ENCODE data around the gene INPP5A.

The INPP5A gene

DNA sequence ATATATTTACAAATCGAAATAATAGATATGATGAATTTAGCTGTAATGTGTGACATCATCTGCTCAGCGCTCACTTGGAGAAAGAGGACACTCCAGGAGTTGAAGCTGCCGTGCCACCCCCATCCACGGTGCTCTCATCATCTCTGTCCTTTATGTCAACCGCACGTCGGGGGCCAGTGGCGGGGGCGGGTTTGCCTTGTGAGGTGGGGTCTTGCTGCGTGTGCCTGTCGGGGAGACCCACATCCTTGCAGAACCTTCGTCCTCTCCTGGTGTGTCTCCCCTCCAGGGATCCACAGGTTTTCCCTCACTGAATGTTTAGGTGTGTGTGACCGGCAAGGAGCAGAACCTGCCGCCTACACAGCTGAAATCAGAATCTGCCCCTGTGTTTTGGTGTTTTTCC lies 71.6 kb downstream of the INPP5A start:
- no peak overlapping the region for H3K27ac ChIP-seq
- TF ChIP-seq, protein P1, sequence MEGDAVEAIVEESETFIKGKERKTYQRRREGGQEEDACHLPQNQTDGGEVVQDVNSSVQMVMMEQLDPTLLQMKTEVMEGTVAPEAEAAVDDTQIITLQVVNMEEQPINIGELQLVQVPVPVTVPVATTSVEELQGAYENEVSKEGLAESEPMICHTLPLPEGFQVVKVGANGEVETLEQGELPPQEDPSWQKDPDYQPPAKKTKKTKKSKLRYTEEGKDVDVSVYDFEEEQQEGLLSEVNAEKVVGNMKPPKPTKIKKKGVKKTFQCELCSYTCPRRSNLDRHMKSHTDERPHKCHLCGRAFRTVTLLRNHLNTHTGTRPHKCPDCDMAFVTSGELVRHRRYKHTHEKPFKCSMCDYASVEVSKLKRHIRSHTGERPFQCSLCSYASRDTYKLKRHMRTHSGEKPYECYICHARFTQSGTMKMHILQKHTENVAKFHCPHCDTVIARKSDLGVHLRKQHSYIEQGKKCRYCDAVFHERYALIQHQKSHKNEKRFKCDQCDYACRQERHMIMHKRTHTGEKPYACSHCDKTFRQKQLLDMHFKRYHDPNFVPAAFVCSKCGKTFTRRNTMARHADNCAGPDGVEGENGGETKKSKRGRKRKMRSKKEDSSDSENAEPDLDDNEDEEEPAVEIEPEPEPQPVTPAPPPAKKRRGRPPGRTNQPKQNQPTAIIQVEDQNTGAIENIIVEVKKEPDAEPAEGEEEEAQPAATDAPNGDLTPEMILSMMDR (conservative IDR thresholded peaks at IDR 0.05): no peak

DNA sequence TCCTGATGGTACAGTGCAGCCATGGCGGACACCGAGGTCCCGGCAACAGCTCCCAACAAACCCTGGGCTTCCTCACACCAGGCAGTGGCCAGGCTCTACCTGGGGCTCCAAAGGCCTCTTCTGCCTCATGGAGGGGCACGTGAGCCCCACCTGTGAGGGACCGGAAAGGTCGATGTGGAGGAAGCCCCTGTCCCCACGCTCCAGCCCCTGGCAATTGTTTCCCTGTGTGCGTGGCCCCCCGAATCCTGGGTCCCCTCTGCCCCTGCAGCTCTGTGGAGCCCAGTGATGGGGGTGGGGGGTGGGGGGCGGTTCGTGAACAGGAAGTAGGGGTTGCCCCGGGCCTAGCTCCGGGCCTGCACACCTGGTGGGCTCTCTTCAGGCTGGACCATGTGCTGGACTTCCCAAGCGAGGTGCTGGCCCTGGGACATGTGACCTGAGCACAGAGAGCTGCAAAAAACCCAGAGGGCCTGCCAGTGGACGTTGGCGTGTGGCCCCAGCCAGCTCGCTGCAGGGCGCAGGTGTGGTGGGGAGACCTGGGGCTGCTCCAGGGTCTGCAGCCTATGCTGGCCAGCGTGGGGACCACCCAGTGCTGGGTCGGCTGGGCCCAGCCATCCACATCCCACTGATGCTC lies 72.6 kb downstream of the INPP5A start:
- H3K27ac ChIP-seq: no peak overlapping the region
- TF ChIP-seq, protein P1 (conservative IDR thresholded peaks at IDR 0.05): no peak

DNA sequence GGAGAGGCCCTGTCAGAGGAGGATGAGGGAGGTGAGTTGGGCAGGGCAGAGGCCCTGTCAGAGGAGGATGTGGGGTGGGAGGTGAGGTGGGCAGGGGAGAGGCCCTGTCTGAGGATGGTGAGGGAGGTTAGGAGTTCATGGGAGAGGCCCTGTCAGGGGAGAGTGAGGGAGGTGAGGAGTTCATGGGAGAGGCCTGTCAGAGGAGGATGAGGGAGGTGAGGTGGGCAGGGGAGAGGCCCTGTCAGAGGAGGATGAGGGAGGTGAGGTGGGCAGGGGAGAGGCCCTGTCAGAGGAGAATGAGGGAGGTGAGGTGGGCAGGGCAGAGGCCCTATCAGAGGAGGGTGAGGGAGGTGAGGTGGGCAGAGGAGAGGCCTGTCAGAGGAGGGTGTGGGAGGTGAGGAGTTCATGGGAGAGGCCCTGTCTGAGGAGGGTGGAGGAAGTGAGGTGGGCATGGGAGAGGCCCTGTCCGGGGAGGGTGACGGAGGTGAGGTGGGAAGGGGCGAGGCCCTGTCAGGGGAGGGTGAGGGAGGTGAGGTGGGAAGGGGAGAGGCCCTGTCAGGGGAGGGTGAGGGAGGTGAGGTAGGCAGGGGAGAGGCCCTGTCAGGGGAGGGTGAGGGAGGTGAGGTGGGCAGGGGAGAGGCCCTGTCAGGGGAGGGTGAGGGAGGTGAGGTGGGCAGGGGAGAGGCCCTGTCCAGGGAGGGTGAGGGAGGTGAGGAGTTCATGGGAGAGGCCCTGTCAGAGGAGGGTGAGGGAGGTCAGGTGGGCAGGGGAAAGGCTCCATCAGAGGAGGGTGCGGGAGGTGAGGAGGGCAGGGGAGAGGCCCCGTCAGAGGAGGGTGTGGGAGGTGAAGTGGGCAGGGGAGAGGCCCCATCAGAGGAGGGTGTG lies 73.7 kb downstream of the INPP5A start:
- H3K27ac ChIP-seq: no peak overlapping the region
- TF ChIP-seq, protein P1 (conservative IDR thresholded peaks at IDR 0.05): no peak

DNA sequence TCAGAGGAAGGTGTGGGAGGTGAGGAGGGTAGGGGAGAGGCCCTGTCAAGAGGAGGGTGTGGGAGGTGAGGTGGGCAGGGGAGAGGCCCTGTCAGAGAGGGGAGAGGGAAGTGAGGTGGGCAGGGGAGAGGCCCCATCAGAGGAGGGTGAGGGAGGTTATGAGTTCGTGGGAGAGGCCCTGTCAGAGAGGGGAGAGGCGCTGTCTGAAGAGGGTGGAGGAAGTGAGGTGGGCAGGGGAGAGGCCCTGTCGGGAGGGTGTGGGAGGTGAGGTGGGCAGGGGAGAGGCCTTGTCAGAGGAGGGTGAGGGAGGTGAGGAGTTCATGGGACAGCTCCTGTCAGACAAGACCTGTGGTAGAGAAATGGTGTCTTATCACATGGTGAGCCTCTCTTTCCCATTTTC lies 74.4 kb downstream of the INPP5A start:
- TF ChIP-seq, protein P1 (conservative IDR thresholded peaks at IDR 0.05): no peak
- no peak overlapping the region for H3K27ac ChIP-seq

DNA sequence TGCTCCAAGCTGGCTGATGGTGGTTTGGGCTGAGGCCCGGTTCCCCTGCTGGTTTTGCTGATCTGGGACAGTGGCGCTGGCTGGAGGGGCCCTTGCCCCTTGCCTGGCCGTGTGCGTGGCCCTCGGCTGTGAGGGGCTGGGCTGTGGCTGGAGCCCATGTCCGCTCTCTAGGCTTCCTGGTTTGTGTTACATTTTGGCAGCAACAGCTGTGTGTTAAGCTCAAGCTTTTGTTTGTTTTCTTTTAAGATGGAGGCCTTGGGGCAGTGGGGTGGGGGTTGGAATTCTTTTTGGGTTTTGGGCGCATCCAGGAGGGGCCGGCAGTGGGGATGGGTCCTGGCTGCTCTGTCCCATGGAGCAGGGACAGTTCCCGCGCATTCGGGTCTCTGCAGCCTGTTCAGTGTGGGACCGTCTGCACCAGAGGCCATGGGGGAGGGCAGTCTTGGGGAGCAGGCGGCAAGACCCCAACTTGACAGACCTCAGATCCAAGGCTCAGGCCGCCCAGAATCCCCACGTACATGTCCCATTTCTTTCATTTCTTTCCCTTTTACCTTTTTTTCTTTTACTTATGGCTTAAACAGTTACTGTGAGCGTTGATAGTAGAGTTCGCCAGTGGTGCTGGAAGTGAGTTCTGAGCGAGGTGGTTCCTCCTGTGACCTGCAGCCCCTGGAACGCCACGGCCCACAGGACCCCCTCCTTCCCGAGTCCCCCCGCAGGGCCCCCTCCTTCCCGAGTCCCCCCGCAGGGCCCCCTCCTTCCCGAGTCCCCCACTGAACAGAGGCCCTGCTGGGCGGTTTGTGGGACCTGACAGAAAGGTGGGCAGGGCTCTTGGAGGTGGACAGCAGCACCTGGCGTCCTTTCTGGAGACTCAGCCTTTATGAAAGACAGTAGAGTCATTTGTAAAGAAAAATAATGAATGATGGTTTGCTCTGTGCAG lies 75.3 kb downstream of the INPP5A start:
- H3K27ac ChIP-seq: no peak overlapping the region
- TF ChIP-seq, protein P1 (conservative IDR thresholded peaks at IDR 0.05): no peak

DNA sequence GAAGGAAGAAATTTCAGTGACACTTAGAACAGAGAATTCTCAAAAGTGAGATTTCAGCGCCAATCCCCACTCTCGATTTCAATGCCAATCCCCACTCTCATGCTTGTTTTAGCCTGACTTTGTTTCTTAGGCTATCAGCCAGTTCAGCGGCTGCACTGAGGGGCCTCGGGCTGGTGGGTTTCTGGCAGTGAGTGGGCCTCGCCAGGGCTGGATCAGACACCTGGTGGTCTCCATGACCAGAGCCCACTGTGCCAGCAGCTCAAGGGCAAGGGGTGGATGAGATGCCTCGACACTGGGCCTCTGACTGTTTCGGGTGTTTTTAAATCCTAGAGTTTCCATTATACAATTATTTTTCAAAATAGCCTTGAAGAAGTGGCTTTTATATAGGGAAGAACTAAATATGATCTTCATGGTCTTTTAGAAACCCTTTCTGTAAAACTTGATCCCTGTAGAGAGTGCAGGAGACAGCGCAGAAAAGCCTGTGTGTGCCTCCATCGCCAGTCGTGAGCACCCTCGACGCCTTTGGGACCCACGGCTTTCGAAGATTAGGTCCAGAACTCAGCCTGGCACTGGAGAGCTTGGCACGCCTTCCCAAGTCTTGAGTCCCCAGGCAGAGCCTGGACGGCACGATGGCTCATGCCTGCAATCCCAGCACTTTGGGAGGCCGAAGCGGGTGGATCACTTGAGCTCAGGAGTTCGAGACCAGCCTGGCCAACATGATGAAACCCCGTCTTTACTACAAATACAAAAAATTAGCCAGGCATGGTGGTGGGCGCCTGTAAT lies 76.2 kb downstream of the INPP5A start:
- H3K27ac ChIP-seq: no peak overlapping the region
- TF ChIP-seq, protein P1 (conservative IDR thresholded peaks at IDR 0.05): no peak

All from VCaP (cell line).